ENCODE results near the gene FCER1G. TPM values are rescaled to one million over a fixed set of nuclear protein-coding genes. Genes with fewer than 3 reads are reported as not detected.

FCER1G gene
- total and polyA plus RNA-seq, 2 of the 8 experiments (the other 6 are each of a cell fraction or from before 2014, with no cell fraction given), result 1.6 TPM; not detected in 1

DNA sequence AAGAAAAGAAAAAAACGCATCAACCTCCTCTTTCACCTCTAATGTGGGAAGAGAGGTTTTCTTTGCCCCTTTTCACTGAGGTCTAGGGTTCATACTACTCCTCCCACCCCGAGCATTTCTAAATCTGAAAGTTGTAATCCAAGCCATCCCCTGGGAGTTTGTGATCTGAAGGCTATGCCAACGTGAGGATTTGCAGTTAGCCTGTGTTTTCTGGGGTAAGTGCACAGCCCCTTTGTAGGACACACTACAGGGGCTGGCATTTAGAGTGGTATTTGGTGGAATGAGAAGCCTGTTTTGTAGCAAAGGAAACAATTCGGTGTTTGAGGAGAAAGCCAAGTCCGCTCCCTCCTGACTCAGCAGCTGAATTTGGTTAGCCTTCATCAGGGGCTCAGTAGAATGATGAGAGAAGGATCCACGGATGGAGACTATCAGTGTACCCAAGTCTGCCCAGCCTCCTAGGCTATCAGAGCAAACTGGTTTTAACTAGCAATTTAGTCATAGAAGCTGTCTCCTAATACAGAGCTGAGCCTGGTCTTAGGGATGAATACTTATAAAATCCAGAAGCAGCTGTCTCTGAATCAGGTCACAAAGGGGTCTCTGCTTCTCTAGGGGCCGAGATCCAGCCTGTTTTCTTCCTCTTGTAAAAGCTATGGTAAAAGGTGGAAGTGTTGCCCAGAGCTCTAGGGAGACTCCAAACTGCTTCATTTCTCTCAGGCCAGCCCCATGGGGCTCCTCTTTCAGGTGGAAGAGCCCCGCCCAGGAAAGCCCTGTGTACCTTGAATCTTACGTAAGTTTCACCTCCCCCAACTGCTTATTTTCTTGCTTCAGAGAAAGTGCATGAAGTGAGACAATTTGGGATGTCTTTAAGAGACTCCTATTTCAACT lies 45.5 kb downstream of the FCER1G start (continued):
- TF ChIP-seq CTBP2 (IDR thresholded peaks at IDR 0.05; ENCODE audit: borderline replicate concordance, insufficient read depth, insufficient read length, low read length) (no peak), POLR2AphosphoS5 (IDR thresholded peaks at IDR 0.05; ENCODE audit: low read depth, low read length) (no peak), NRF1 (IDR thresholded peaks at IDR 0.05; ENCODE audit: low read depth, low read length) (no peak), TBP (IDR thresholded peaks at IDR 0.05; ENCODE audit: low read depth, low read length) (no peak), SIN3A (conservative IDR thresholded peaks at IDR 0.05 in 1 of 2, IDR thresholded peaks at IDR 0.05 in 1 of 2; ENCODE audit: low read depth in 1 of 2, low read length in 2 of 2) (no peak), SUZ12 (IDR thresholded peaks at IDR 0.05; ENCODE audit: low read length) (no peak)
